Left ventricle myocardium inferior (tissue), 1 donor: ENCODE results near the gene CEACAM16. TPM values are rescaled to one million over a fixed set of nuclear protein-coding genes. Genes with fewer than 3 reads are reported as not detected.
"Not testable (repeated sequence)": the region's sequence is repeated elsewhere in the genome, so short reads cannot be mapped to it uniquely, and the experiment has no call there.

Source experiments
- DNase-seq: peaks from one replicate; pipeline ENCODE4 v3.0.0-alpha.2; 2020
- H3K27ac ChIP-seq: fragments of 200-600 bp; replicated peaks from 2 replicates; pipeline ENCODE4 v1.8.0; 2021
- H3K27me3 ChIP-seq: fragments of 200-600 bp; 2 replicates; pipeline ENCODE4 v1.8.0; 2021; ENCODE audit warnings: low read depth
- H3K36me3 ChIP-seq: fragments of 200-600 bp; 2 replicates; pipeline ENCODE4 v1.8.0; 2021
- H3K4me1 ChIP-seq: fragments of 200-600 bp; 2 replicates; pipeline ENCODE4 v1.8.0; 2021
- H3K4me3 ChIP-seq: fragments of 200-600 bp; 2 replicates; pipeline ENCODE4 v1.8.0; 2021; ENCODE audit warnings: mild to moderate bottlenecking, moderate library complexity
- H3K9me3 ChIP-seq: fragments of 200-600 bp; replicated peaks from 2 replicates; pipeline ENCODE4 v1.8.0; 2021
- intact Hi-C: fragments of 100-400 bp; cut with micrococcal nuclease; formaldehyde crosslinking; loops from one replicate; pipeline ENCODE4 v1.11.0; 2022
- total RNA-seq: library from RNA; stranded (reverse); fragmentation: NEBNext Ultra II Directional; extraction: Animal tissue kit (Norgen Biotek cat#: 25700); gene quantifications from one replicate; pipeline ENCODE4 v1.2.1, GENCODE V29; 2021
- TF ChIP-seq, protein P1 (sequence below): fragments of 200-600 bp; IDR thresholded peaks from 2 replicates; pipeline ENCODE4 v1.8.0; 2021; ENCODE audit warnings: antibody characterized with exemption, mild to moderate bottlenecking, borderline replicate concordance
- donor health status: DM: no; HTN: yes; CAD: no; lungs with severe emphysema.

The CEACAM16 gene
- total RNA-seq, 1 donor from 2014 or later = not detected

DNA sequence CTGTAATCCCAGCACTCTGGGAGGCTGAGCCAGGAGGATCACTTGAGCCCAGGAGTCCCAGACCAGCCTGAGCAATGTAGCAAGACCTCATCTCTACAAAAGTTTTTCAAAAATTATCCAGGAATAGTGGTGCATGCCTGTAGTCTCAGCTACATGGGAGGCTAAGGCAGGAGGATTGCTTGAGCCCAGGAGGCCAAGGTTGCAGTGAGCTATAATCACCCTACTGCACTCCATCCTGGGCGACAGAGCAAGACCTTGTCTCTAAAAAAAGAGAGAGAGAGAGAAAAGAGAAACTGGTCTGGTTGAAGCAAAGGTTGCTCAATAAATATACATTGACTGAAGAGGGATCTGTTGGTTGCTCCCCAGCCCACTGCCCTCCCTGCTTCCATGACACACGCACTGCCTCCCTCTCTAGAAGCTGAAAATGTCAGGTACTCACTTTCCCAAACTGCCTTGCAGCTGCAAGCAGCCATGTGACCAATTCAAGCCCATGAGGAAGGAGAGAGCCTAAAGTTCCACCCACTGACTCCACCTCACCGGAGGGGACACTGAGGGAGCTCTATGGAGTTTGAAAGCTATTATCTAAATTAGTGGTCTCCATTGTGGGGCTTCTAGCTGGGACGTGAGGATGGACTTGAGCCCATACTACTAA is 14.0 kb downstream of the CEACAM16 start:
- intact Hi-C loops = no loop called here
- Histone ChIP-seq H3K4me3 (no peak overlapping the region), H3K27ac (no peak overlapping the region), H3K9me3 (peaks cover 12% of the 10 kb centered on the region), H3K27me3 (no peaks in the 10 kb centered on the region), H3K36me3 (no peaks in the 10 kb centered on the region), H3K4me1 (peaks cover 4% of the 10 kb centered on the region)
- TF ChIP-seq, protein P1, sequence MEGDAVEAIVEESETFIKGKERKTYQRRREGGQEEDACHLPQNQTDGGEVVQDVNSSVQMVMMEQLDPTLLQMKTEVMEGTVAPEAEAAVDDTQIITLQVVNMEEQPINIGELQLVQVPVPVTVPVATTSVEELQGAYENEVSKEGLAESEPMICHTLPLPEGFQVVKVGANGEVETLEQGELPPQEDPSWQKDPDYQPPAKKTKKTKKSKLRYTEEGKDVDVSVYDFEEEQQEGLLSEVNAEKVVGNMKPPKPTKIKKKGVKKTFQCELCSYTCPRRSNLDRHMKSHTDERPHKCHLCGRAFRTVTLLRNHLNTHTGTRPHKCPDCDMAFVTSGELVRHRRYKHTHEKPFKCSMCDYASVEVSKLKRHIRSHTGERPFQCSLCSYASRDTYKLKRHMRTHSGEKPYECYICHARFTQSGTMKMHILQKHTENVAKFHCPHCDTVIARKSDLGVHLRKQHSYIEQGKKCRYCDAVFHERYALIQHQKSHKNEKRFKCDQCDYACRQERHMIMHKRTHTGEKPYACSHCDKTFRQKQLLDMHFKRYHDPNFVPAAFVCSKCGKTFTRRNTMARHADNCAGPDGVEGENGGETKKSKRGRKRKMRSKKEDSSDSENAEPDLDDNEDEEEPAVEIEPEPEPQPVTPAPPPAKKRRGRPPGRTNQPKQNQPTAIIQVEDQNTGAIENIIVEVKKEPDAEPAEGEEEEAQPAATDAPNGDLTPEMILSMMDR = no peak
- no peak for DNase-seq

DNA sequence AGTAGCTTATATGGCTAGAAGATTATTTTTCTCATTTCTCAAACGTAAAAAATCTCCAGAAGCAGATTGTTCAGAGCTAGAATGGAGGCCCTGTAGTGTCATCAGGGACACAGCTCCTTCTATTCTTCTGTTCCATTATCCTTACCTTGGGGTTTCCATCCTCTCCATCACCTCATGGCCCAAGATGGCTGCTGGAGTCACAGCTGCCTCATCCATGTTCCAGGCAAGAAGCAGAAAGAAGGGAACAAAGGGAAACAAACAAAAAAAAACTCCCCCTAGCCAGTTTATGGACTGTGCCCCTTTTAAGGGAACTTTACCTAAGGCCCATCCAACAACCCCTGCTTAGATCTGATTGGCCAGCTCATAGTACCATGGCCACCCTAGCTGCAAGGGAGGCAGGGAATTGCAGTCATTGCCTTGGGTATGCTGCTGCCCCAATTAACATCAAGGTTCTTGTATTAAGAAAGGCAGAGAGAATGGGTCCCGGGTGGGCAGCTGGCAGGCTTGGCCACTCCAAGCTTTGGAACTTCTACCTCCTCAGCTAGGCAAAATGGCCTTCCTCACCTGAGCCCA is 15.7 kb downstream of the CEACAM16 start:
- TF ChIP-seq, protein P1 = no peak
- no peak for DNase-seq
- no peaks in the 10 kb centered on the region for H3K36me3 ChIP-seq
- intact Hi-C loops = no loop called here
- no peaks in the 10 kb centered on the region for H3K27me3 ChIP-seq
- H3K9me3 ChIP-seq = peaks cover 12% of the 10 kb centered on the region
- no peak overlapping the region for H3K4me3 ChIP-seq
- no peak overlapping the region for H3K27ac ChIP-seq
- H3K4me1 ChIP-seq = peaks cover 20% of the 10 kb centered on the region

DNA sequence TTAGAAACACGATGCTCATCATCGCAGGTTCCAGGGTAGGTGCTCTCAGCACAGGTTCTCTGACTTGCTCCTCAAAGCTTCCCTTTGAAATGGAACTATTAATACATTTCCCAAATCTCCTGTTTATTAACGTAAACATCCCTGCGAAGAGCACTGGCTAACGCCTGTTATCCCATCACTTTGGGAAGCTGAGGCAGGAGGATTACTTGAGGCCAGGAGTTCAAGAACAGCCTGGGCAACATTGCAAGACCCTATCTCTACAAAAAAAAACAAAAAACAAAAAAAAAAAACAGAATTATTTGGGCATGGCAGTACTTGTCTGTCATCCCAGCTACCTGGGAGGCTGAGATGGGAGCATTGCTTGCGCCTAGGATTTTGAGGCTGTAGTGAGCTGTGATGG is 18.7 kb downstream of the CEACAM16 start:
- Histone ChIP-seq H3K36me3 (no peaks in the 10 kb centered on the region), H3K27me3 (no peaks in the 10 kb centered on the region), H3K9me3 (peaks cover 12% of the 10 kb centered on the region), H3K27ac (peak overlapping the region; percentile 90), H3K4me1 (peaks cover 25% of the 10 kb centered on the region), H3K4me3 (no peak overlapping the region)
- intact Hi-C loops = no loop called here
- no peak for DNase-seq
- TF ChIP-seq, protein P1 = no peak

DNA sequence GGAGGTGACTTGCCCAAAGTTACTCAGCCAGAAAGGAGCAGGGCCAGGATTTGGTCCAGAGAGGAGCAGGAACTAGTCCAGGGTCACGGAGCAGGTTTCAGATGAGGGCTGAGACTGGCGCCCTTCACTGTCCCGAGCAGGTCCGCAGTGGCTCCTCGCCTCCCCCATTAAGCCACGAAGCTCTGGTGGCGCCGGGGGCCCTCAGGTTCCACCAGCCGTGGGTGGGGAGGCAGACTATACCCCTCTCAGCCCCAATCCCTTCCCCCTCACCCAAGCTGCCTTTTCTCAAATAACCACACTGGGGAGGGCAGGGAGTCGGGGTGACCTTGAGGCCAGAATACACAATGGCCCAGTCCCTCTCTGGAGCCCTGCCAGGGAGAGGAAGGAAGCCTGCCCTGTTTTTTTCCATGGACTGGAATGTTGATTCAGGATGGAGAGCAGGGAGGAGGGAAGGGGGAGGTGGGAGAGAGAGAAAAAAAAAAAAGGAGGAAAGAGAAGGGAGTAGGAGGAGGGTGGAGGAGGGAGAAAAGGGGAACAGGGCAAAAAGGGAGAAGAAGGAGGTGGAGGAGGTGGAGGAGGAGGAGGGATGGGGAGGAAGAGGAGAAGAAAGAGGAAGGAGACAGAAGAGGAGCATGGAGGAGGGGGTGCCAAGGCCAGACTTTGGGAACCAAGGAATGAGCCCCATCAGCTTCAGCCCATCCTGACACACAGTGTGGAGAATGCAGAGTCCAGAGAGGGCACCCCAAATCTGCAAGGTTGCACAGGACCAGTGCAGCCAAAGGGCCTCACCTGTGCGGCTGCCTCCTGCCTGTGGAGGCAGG is 19.7 kb downstream of the CEACAM16 start:
- Histone ChIP-seq H3K36me3 (no peaks in the 10 kb centered on the region), H3K27me3 (no peaks in the 10 kb centered on the region), H3K4me3 (peak overlapping the region; percentile 55), H3K27ac (peak overlapping the region; percentile 90), H3K9me3 (peaks cover 12% of the 10 kb centered on the region), H3K4me1 (peaks cover 34% of the 10 kb centered on the region)
- intact Hi-C loops = no loop called here
- TF ChIP-seq, protein P1 = no peak
- DNase-seq = peak; percentile 78

DNA sequence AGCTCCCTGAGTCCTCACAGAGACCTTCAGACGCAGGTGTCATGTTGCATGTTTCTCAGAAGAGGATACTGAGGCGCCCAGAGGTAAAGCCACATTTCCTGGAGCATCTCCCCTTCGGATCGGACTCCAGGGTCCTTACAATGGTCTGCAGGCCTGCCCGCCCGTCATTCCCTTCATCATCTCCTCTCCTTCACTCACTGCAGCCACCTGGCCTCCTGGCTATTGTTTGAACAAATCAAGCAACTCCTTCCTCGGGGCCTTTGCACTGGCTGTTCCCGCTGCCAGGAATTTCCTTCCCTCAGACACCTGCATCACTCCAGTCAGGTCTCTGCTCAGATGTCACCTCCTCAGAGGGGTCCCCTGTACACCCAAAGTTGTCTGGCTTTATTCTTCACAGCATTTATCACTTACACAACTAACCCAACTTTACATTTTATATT is 20.3 kb downstream of the CEACAM16 start:
- H3K4me3 ChIP-seq = no peak overlapping the region
- H3K27ac ChIP-seq = peak overlapping the region; percentile 90
- intact Hi-C loops = no loop called here
- no peak for DNase-seq
- H3K36me3 ChIP-seq = no peaks in the 10 kb centered on the region
- H3K9me3 ChIP-seq = peaks cover 12% of the 10 kb centered on the region
- TF ChIP-seq, protein P1 = no peak
- no peaks in the 10 kb centered on the region for H3K27me3 ChIP-seq
- peaks cover 40% of the 10 kb centered on the region for H3K4me1 ChIP-seq

DNA sequence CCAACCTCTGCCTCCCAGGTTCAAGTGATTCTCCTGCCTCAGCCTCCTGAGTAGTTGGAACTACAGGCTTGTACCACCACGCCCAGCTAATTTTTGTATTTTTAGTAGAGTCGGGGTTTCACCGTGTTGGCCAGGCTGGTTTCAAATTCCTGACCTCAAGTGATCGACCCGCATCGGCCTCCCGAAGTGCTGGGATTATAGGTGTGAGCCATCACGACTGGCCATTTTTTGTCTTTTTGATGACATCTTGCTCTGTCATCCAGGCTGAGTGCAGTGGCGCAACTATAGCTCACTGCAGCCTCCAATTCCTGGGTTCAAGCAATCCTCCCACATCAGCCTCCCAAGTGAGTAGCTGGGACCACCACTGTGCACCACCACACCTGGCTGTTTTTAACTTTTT is 21.4 kb downstream of the CEACAM16 start:
- not testable (repeated sequence) for H3K9me3 ChIP-seq, H3K27me3 ChIP-seq, DNase-seq, H3K36me3 ChIP-seq, H3K4me3 ChIP-seq, H3K27ac ChIP-seq
- peaks cover 51% of the 10 kb centered on the region for H3K4me1 ChIP-seq
- intact Hi-C loops = loop anchor here (5.0 kb wide), 1 partner anchor 52 kb away; no protein-coding TSS in a partner anchor
